ENCODE results near the gene ANO5. TPM values are rescaled to one million over a fixed set of nuclear protein-coding genes. Genes with fewer than 3 reads are reported as not detected.

Gene ANO5
- polyA plus RNA-seq, 1 experiment = not detected

DNA sequence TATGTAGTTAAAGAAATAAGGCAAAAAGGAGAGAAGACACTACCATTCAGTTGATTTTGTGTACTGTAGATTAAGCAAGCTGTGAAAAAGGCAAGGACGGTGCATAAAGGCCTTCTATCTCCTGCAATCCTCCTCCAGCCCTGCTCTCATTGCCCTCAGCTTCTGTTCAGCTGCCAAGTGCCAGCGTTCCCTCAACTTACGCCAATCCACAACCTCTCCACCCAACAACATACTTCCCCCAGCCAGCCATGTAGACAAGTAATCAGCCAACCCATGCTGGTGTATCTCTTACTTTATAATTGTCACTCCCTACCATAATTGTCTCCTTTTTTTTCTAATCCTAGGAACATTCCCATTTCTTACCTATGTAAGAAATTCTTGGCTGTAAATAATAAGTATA is 30.1 kb upstream of the ANO5 start:
- ChIA-PET POLR2A (no interaction called here), CTCF (no interaction called here)
- no peak for TF ChIP-seq CTCF (IDR thresholded peaks at IDR 0.05; ENCODE audit: low read depth, low read length)
- no peak overlapping the region for H3K4me3 ChIP-seq (ENCODE audit: low read depth, low read length)
- no peaks in the 10 kb centered on the region for H3K27me3 ChIP-seq (ENCODE audit: control insufficient read depth, insufficient read depth, low read length)
- H3K9me3 ChIP-seq (ENCODE audit: control insufficient read depth, insufficient read depth, low read length) = peaks cover 4% of the 10 kb centered on the region; the same call in 1 of the 2 replicates
- no peak overlapping the region for H3K27ac ChIP-seq (ENCODE audit: low read depth, low read length)
- DNase-seq (ENCODE audit: low read depth, low spot score) = no peak

GRCh38 chr11:22163394-22163797 is 29.5 kb upstream of the ANO5 start:
- no peak for DNase-seq (ENCODE audit: low read depth, low spot score)
- Histone ChIP-seq H3K9me3 (ENCODE audit: control insufficient read depth, insufficient read depth, low read length) (peaks cover 4% of the 10 kb centered on the region; the same call in 1 of the 2 replicates), H3K4me3 (ENCODE audit: low read depth, low read length) (no peak overlapping the region), H3K27me3 (ENCODE audit: control insufficient read depth, insufficient read depth, low read length) (no peaks in the 10 kb centered on the region), H3K27ac (ENCODE audit: low read depth, low read length) (no peak overlapping the region)
- no peak for TF ChIP-seq CTCF (IDR thresholded peaks at IDR 0.05; ENCODE audit: low read depth, low read length)
- ChIA-PET POLR2A (no interaction called here), CTCF (no interaction called here)

DNA sequence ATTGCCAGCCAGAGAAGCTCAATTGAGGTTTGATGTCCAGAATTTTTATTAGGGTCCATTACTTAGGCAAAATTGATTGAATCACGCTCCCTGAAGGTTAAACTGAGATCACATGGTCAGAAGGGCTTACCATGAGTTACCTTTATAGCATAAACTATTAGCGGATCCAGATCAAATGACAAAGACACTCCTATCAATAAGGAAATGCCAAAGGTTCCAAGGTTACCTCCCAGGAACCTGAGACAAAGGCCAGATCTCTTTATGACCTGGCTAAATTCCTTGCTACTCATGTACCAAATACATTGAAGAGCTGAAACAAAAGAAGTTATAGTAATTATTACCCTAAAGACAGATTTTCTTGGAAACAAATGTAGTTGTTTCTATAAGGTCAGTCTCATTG is 27.8 kb upstream of the ANO5 start:
- H3K27me3 ChIP-seq (ENCODE audit: control insufficient read depth, insufficient read depth, low read length) = no peaks in the 10 kb centered on the region
- CTCF ChIA-PET = no interaction called here
- DNase-seq (ENCODE audit: low read depth, low spot score) = no peak
- POLR2A ChIA-PET = no interaction called here
- TF ChIP-seq CTCF (IDR thresholded peaks at IDR 0.05; ENCODE audit: low read depth, low read length) = no peak
- H3K9me3 ChIP-seq (ENCODE audit: control insufficient read depth, insufficient read depth, low read length) = peaks cover 4% of the 10 kb centered on the region; the same call in 1 of the 2 replicates
- H3K27ac ChIP-seq (ENCODE audit: low read depth, low read length) = no peak overlapping the region
- no peak overlapping the region for H3K4me3 ChIP-seq (ENCODE audit: low read depth, low read length)

GRCh38 chr11:22165759-22166513 is 26.9 kb upstream of the ANO5 start:
- Histone ChIP-seq H3K4me3 (ENCODE audit: low read depth, low read length) (no peak overlapping the region), H3K9me3 (ENCODE audit: control insufficient read depth, insufficient read depth, low read length) (peaks cover 4% of the 10 kb centered on the region; the same call in 1 of the 2 replicates), H3K27me3 (ENCODE audit: control insufficient read depth, insufficient read depth, low read length) (no peaks in the 10 kb centered on the region), H3K27ac (ENCODE audit: low read depth, low read length) (no peak overlapping the region)
- TF ChIP-seq CTCF (IDR thresholded peaks at IDR 0.05; ENCODE audit: low read depth, low read length) = no peak
- no peak for DNase-seq (ENCODE audit: low read depth, low spot score)
- ChIA-PET CTCF (no interaction called here), POLR2A (no interaction called here)

- TF ChIP-seq CTCF (IDR thresholded peaks at IDR 0.05; ENCODE audit: low read depth, low read length) = no peak
- ChIA-PET CTCF (no interaction called here), POLR2A (no interaction called here)
- no peak for DNase-seq (ENCODE audit: low read depth, low spot score)
- Histone ChIP-seq H3K4me3 (ENCODE audit: low read depth, low read length) (no peak overlapping the region), H3K9me3 (ENCODE audit: control insufficient read depth, insufficient read depth, low read length) (peaks cover 4% of the 10 kb centered on the region; the same call in 1 of the 2 replicates), H3K27me3 (ENCODE audit: control insufficient read depth, insufficient read depth, low read length) (no peaks in the 10 kb centered on the region), H3K27ac (ENCODE audit: low read depth, low read length) (no peak overlapping the region)
These were observed 23.1 kb upstream of the ANO5 start for GRCh38 chr11:22169833-22170232.

Measured in AG04450 (cell line).